ENCODE measurements around the gene ZNF804A.
"Not testable (repeated sequence)": the region's sequence is repeated elsewhere in the genome, so short reads cannot be mapped to it uniquely, and the experiment has no call there.

ZNF804A gene

DNA sequence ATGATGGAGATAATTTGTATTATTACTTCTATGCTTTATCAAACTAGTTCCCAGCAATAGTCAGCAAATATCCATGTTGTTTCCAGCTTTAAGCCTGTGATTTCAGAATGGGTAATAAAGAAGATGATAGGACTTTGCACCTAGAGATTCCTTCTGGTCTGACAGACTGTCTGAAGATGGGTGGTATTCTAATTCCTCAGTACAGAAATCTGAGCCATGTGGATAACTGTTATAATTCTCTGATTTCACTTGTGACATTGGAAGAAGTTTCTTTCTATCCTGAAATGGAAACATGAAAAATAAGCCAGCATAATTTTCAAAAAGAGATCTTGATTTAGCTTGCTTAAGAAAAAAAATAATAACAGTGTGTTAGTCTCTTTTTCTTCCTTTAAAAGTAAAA is 130.1 kb downstream of the ZNF804A start:
- DNase-seq = no peak

DNA sequence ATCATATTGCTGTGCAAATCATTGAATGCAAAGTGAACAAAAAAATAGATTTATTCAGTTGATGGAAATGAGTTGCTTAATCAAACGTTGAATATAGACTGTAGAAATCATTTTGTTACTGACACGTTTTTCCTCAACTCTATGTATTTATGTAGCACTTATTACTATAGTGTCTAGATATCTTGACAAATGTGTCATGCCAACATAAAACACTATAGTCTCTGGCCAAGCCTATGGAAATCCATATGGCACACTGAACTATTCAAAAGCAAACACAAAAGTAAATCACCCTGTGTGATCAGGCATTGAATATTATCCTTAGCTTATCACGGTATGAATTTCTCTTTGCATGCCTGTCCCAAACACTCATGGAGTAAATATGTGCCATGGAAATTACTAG is 131.3 kb downstream of the ZNF804A start:
- no peak for DNase-seq

DNA sequence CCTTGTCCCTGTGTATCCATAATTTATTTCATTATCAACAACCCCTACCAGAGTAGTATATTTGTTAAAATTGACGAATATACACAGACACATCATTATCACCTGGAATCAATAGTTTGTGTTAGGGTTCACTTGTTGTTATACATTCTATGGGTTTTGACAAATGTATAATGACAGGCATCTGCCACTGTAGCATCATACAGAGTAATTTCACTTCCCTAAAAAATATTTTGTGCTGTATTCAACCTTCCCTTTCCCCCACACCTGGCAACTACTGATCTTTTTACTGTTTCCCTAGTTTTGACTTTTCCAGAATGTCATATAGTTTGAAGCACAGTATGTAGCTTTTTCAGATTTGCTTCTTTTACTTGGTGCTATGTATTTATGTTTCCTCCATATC is 132.0 kb downstream of the ZNF804A start:
- no peak for DNase-seq

DNA sequence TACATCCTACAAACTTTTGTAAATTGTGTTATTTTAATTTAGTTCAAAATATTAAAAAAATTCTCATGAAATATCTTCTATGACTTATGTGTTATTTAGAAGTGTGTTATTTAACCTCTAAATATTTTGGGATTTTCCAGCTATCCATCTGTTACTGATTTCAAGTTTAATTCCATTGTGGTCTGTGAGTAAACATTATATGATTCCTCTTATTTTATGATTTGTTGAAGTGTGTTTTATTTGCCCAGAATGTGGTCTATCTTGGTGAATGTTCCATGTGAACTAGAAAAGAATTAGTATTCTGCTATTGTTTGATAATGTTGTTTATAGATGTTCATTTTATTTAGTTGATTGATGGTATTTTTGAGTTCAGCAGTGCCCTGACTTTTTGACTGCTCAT is 136.0 kb downstream of the ZNF804A start:
- DNase-seq = no peak

DNA sequence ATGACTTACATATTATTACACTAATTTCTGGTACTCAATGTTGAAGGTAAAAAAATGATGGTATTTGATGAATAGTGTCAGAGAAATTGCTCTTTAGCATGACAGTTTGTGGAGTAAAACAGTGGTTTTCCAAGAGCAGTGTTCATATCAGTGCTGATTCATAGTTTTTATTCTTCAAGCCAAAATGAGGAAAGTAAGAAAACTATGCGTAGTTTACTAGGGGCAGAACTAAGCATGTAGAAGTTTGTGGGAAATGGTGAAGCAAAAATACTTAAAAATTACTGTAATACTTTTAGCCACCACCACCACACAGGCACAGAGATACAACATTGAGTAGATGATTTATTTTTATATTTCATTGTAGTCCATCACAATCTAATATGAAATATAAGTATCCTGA is 137.3 kb downstream of the ZNF804A start:
- no peak for DNase-seq

DNA sequence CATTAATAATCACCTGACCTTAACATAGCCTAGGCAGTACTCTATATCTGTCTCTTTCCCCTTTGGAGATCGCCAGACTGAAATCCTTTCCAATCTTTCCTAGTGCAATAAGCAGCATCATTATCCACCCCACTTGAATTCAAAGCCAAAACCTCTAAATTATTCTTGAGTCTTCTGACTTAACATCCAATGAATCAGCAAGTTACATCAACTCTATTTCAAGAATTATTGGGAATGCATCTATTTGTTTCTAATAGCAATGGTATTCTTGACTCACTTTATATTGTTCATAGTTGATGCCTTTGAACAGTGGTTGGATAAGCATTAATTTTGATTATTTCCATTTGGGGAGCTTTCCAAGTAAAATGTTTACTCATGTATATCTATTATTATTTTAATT is 144.8 kb downstream of the ZNF804A start:
- DNase-seq = no peak

DNA sequence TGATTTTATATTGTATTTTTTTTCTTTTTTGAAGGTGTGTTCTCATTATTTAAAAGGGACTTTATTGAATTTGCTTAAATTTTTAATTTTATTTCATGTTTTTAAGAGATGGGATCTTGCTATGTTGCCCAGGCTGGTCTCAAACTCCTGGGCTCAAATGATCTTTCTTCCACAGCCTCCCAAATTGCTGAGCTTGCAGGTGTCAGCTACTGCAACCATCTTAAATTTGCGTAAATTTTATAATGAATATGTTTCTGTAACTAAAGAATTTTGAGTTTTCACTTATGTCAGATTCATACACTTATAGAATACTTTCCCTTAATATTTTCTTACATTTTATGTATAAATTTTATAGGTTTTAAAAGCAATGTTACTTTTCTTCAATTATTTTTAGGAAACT is 157.8 kb downstream of the ZNF804A start:
- no peak for DNase-seq

DNA sequence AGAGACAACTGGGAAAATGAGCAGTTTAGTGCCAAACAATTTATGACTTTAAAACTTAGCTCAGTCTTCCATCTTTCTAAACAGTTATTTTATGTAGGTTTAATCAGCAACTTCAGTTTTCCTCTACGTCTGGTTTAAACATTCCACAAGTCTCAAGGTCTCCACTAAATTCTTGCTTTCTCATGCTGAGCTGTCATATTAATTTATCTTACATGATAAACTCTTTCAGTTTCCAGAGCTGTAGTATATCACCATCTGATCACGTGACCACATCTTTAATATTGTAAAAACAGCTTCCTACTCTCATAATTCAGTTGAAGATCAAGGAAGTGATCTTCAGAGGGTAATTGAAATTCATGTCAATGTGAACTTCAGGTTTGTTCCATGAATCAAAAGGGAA is 158.6 kb downstream of the ZNF804A start:
- DNase-seq = no peak

DNA sequence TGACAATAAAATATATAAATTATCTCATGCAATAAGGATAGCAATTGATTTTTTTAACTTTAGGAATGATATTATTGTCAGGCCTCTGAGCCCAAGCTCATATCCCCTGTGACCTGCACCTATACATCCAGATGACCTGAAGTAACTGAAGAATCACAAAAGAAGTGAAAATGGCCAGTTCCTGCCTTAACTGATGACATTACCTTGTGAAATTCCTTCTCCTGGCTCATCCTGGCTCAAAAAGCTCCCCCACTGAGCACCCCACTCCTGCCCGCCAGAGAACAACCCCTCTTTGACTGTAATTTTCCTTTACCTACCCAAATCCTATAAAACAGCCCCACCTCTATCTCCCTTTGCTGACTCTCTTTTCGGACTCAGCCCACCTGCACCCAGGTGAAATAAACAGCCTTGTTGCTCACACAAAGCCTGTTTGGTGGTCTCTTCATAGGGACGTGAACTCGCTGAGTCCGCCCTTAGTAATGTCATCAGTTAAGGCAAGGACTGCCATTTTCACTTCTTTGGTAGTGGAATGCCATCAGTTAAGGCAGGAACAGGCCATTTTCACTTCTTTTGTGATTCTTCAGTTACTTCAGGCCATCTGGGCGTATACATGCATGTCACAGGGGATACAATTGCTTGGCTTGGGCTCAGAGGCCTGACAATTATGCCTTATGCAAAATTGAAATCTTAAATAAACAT is 161.4 kb downstream of the ZNF804A start:
- DNase-seq = not testable (repeated sequence)

DNA sequence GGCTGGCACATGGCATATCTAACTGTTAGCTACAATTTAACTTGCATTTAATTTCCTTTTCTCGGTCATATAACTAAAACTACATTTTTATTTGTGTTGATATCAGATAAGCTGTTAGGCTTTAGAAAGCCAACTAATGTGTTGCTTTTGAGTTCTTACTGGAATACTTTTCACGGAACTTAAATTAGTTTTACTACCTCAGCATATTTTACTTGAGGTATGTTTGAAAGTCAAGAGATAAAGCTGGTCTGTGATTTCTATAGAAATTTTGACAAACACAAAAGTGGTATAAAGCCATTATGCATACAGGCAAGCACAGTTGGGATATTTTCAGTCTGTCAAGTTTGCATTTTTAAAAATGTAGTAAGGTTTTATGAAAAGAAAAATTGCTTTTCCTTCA is 162.6 kb downstream of the ZNF804A start:
- DNase-seq = no peak

DNA sequence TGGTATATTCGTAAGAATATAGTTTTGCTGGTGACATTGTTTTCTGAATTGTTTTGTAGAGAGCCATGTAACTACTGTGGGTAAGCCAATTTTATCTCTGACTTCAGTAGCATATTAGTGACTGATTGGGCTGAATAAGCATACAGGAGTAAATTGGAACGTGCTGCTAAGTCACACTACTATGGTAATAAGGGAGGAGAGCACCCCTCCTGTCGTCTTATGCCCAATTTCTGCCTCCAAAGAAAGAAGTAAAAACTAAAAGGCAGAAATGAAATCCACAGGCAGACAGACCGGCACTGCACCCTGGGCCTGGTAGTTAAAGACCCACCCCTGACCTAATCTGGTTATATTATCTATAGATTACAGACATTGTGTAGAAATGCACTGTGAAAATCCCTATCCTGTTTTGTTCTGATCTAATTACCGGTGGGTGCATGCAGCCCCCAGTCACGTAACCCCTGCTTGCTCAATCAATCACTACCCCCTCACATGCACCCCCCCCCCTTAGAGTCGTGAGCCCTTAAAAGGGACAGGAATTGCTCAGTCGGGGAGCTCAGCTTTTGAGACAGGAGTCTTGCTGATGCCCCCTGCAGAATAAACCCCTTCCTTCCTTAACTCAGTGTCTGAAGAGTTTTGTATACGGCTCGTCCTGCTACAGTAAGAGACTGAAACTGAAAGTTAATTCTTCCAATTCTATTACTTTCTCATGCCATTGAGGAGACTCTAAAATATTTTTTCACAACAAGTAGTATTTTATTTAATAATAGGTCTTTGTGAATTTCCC is 167.0 kb downstream of the ZNF804A start:
- DNase-seq = no peak

DNA sequence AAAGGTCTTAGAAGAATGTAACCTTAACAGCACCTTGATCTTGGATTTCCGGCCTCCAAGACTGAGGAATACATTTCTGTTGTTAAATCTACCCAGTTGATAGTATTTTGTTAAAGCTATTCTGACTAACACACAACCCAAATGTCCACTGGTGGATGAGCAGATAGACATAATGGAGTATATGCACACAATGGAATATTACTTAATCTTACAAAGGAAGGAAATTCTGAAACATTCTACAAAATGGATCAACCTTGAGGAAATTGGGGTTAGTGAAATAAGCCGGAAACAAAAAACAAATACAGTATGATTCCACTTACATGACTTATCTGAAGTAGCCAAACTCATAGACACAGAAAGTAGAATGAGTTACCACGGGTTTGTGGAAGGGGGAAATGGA is 168.7 kb downstream of the ZNF804A start:
- no peak for DNase-seq

DNA sequence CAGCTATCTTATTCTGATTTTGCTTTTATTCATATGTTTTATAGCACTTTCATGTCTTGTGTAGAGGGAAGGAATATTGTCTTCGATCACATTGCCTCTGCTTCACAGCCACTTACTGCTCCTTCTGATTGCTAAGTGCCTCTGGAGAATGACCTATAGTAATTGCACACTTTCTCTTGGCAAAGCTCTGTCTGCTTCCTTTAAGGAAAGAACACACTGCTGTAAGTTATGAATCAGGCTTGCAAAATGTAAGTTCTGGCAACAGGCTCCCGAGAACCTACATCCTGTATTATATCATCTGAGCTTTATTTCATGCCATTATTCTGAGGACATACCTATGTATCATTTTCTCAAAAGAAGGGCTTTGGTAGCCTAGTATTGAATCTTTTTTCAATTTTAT is 170.7 kb downstream of the ZNF804A start:
- DNase-seq = no peak

DNA sequence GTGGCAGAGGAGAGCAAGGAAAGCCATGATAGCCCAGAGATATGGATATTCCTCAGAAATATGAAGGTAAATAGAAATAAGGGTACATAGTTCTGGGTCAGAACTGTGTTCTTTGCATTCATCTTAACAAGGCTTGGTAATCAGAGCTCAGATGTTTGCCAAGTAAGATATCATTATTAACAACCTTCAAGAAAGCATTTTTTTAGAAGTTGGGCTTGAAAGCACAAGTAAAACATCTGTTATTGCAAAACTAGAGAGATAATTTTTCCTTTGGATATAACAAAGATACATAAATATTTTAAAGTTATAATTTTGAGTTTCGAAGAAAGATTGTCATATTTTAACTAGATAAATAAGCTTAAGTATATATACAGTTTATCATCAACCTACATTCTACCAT is 171.4 kb downstream of the ZNF804A start:
- no peak for DNase-seq

DNA sequence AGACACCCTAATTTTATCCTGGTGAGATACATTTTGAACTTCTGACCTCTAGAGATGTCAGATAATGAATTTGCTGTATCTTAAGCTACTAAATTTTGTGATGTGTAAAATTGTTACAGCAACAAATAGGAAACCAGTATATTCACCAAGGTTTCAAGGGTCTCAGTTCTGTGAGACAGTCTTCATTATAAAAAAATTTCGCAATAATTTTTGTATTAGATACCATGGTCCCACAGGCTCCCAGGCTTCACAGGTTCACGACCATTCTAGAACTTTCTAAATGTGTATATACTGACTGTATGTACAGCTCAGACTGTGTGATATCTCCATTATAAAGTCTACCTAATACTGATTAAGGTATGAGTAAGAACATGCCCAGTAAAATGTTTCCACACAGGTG is 181.4 kb downstream of the ZNF804A start:
- DNase-seq = no peak

DNA sequence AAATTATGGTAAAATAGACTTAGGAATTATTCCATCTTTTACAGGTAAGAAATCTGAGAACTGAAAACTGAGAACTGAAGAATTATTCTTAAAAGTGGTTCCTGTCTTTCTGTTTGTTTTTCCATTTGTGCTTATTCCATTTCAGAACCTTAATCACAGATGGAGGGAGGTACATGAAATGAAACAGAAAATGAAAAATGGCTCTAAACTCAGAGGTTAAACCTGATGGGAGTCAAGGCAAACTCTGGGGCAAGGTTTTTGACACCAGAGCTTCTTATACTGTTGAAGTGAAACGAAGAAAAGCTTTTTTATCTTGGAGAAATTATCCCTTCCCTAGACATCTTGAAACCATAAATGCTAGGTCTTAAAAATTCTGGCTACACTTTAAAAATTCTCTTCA is 182.1 kb downstream of the ZNF804A start:
- DNase-seq = no peak

DNA sequence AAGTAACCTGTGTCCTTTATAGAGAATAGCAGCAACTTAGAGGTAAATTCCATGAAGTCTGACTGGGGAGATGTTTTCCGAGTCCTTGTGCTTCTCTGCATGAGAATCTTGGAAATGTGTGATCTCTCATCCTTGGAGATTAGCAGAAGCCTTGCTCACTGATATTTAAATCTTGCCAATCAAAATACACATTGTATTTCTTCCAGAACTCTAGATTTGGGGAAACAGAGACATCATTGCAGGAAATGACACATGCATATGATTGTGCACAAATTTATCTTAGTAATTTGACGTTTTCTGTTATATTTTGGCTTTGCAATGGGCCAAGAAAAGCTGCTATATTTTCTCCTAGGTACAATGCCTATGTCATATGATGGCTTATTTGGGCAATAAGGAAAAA is 182.6 kb downstream of the ZNF804A start:
- DNase-seq = no peak

DNA sequence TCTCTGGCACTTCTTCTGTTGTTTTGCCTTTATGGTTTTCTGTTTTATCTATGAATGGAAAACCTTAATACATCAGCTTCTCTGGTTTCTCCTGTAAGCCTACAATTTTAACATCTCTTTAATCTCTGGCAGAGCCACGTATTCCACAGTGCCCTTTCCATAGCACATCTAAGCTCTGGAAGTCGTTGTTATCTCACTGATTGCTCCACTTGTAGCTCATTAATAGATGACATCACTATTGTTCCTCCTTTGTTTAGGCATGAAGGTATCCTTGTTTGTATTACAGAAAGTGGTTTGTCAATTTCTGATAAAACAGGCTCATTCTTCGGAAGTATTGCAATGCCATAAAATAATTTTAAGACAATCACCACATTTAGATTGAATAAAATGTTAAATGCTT is 185.2 kb downstream of the ZNF804A start:
- DNase-seq = no peak

DNA sequence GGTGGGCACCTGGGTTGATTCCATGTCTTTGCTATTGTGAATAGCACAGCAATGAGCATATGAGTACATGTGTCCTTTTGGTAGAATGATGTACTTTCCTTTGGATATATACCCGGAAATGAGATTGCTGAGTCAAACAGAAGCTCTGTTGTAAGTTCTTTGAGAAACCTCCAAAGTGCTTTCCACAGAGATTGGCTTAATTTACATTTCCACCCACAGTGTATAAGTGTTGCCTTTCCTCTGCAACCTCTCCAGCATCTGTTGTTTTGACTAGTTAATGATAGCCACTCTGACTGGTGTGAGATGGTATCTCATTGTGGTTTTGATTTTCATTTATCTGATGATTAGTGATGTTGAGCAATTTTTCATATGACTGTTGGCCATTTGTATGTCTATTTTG is 194.8 kb downstream of the ZNF804A start:
- no peak for DNase-seq

DNA sequence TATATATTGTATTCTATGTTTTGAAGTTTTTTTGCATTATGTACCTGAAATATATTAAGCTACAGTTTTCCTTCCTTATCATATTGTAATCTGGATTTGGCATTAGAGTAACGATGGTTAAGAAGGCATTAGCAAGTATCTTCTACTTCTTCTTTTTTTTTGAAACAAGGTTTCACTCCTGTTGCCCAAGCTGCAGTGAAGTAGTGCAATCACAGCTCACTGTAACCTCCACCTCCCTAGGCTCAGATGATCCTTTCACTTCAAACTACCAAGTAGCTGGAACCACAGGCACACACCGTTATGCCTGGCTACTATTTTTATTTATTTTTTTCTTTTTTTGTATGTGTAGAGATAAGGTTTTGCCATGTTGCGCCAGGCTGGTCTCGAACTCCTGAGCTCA is 201.1 kb downstream of the ZNF804A start:
- DNase-seq = no peak

DNA sequence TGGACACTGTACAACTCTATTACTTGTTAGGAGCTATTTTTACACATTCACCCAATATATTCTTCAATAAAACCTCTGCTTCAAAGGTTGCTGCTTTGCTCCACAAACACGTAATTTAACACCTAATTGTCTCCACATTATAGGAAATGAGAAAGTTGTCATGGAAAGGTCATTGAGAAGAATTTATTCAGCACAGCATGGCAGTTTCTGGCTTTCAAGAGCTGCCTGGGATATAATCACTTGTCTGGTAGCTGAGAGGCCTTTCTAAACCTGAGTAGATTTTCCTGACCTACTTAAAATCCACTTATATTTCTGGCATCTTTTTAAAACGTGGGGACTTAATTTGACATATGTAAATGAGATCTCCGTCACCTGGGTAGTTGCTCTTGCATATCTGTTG is 216.1 kb downstream of the ZNF804A start:
- no peak for DNase-seq

DNA sequence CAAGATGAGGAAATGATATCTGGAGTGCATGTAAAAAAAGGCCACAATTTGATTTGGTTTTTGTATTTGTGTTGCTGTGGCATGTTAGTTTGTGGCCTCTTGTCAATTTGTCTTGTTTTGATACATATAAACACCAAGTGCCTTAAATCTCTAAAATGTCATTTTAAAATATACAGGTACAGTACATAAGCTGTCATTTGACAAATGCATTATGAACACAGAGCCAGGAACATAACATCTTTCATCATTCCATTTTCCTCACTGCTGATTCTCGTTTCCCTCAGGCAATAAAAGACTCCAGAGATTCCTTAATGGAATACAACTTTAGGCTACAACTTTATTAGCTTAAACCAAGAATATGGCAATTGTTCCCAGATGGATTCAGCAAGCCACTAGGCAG is 217.5 kb downstream of the ZNF804A start:
- no peak for DNase-seq

DNA sequence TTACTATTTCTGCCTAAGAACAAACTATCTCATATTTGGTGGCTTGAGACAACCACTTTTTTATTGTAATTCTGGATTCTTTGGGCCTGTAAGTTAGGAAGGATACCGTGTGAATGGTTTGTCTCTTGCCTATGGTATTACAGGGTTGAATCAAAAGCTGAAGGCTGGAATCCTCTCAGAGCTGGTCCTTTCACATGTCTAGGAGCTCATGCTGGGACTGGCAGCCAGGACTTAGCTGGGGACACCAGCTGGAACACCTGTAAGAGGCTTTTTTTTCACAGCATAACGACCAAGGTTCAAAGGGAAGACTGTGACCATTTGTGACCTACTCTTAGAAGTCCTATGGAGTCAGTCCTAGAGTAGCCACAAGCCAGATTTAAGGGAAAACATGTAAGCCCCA is 226.3 kb downstream of the ZNF804A start:
- DNase-seq = no peak

DNA sequence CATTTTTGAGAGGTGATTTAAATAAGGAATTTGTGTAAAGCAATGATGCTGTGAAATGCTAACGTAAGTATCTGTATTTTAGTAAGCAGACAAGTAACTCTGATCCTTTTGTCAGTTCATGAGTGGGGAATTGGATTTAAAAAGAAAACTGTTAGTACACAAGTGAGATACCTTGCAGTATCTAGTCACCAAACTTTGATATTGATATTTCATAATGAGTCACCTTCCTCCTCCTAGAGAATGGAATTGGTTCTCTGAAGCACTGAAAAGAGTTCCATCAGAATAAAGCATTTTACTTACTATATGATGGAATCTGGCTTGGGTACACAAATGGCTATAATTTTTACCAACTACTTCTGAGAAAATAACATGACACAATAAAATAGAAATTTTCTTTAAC is 232.2 kb downstream of the ZNF804A start:
- DNase-seq = no peak
